Keratinocyte (primary cell): ENCODE measurements around the gene SH3BP1. TPM values are rescaled to one million over a fixed set of nuclear protein-coding genes. Genes with fewer than 3 reads are reported as not detected.
A peak's percentile ranks its signal among the peaks of the same experiment; 100 is the strongest.

Source experiments
- DNase-seq: peaks from one replicate; pipeline ENCODE4 v3.0.0-alpha.2; 2011; ENCODE audit warnings: low read depth, missing footprints, low spot score
- FAIRE-seq: peaks from 2 replicates; lab custom pipeline; 2011; peaks lifted over from hg19 to GRCh38; lab: Jason Lieb, UNC
- H2AFZ ChIP-seq: 2 replicates; pipeline ENCODE4 v1.6.0; 2012; ENCODE audit warnings: low read length, control low read depth, inconsistent platforms; ENCODE audit not compliant: control insufficient read depth
- H3K27ac ChIP-seq: 2 replicates; pipeline ENCODE4 v1.5.1; 2011; ENCODE audit warnings: low read length; ENCODE audit not compliant: control insufficient read depth, insufficient read depth
- H3K27me3 ChIP-seq: 3 replicates; pipeline ENCODE4 v1.6.0; 2011; ENCODE audit warnings: low read length; ENCODE audit not compliant: control insufficient read depth, insufficient read depth; ENCODE audit errors: extremely low read depth
- H3K36me3 ChIP-seq, 2 experiments: 2 replicates in 1 of 2; 3 replicates in 1 of 2; pipeline ENCODE4 v1.5.1; 2011; ENCODE audit warnings: low read length in 2 of 2, mild to moderate bottlenecking in 1 of 2; ENCODE audit not compliant: control insufficient read depth in 2 of 2, insufficient read depth in 2 of 2; ENCODE audit errors: extremely low read depth in 1 of 2
- H3K4me1 ChIP-seq: 3 replicates; pipeline ENCODE4 v1.5.1; 2011; ENCODE audit warnings: low read length; ENCODE audit not compliant: control insufficient read depth, insufficient read depth; ENCODE audit errors: extremely low read depth
- H3K4me2 ChIP-seq: 3 replicates; pipeline ENCODE4 v1.6.0; 2011; ENCODE audit warnings: low read depth, low read length; ENCODE audit not compliant: control insufficient read depth, insufficient read depth; ENCODE audit errors: extremely low read depth
- H3K4me3 ChIP-seq, 3 experiments: fragments of 200-600 bp in 1 of 3; sonication (generic) in 1 of 3; 2 replicates in 2 of 3; 3 replicates in 1 of 3; pipeline ENCODE4 v1.5.1; 2011 to 2016; ENCODE audit warnings: low read length in 3 of 3, mild to moderate bottlenecking in 3 of 3, control low read depth in 2 of 3, inconsistent platforms in 1 of 3, low read depth in 1 of 3, mixed read lengths in 1 of 3, mixed run types in 1 of 3, moderate library complexity in 1 of 3; ENCODE audit not compliant: control insufficient read depth in 2 of 3, insufficient read depth in 2 of 3; ENCODE audit errors: extremely low read depth in 1 of 3
- H3K79me2 ChIP-seq: 2 replicates; pipeline ENCODE4 v1.6.0; 2012; ENCODE audit warnings: low read length; ENCODE audit not compliant: control insufficient read depth, insufficient read depth
- H3K9ac ChIP-seq: 3 replicates; pipeline ENCODE4 v1.6.0; 2011; ENCODE audit warnings: low read length; ENCODE audit not compliant: control insufficient read depth, insufficient read depth; ENCODE audit errors: extremely low read depth
- H3K9me1 ChIP-seq: 3 replicates; pipeline ENCODE4 v1.6.0; 2011; ENCODE audit warnings: low read length; ENCODE audit not compliant: control insufficient read depth, insufficient read depth; ENCODE audit errors: extremely low read depth
- H3K9me3 ChIP-seq: 2 replicates; pipeline ENCODE4 v1.5.1; 2012; ENCODE audit warnings: low read depth, low read length; ENCODE audit not compliant: control insufficient read depth
- H4K20me1 ChIP-seq: 3 replicates; pipeline ENCODE4 v1.6.0; 2011; ENCODE audit warnings: low read length; ENCODE audit not compliant: control insufficient read depth, insufficient read depth; ENCODE audit errors: extremely low read depth
- CTCF ChIP-seq, 3 experiments: IDR thresholded peaks in 1 of 3; conservative IDR thresholded peaks in 1 of 3; optimal IDR thresholded peaks in 1 of 3; 2 replicates in 2 of 3; 3 replicates in 1 of 3; pipeline versions ENCODE3 to v1.5.1; 2011; ENCODE audit warnings: low read length in 3 of 3, mild to moderate bottlenecking in 3 of 3, moderate library complexity in 2 of 3, control low read depth in 1 of 3, inconsistent platforms in 1 of 3; ENCODE audit not compliant: insufficient read depth in 2 of 3; ENCODE audit errors: extremely low read depth in 1 of 3
- EZH2 ChIP-seq: IDR thresholded peaks from one replicate; pipeline ENCODE4 v1.6.1; 2012; ENCODE audit warnings: inconsistent platforms, mild to moderate bottlenecking, low read length, moderate library complexity
- dilution Hi-C: fragments of 300-500 bp; cut with MboI; formaldehyde crosslinking; loops from one replicate; pipeline ENCODE4 v1.7.0; 2020; ENCODE audit warnings: low sequenced_read_pairs; ENCODE audit not compliant: extremely low pct_ligation_motif_present
- polyA plus RNA-seq, 5 experiments: library from polyadenylated mRNA; depleted of rRNA in 3 of 5; stranded (reverse) in 3 of 5; stranded (forward) in 1 of 5; unstranded in 1 of 5; fragments of >200 nt; gene quantifications; 1 replicate in 1 of 5; 2 replicates in 3 of 5; 3 replicates in 1 of 5; pipeline versions ENCODE4 v1.2.1 to v1.2.3, GENCODE V29; 2011 to 2012; ENCODE audit warnings: missing spikeins in 2 of 5, low read depth in 1 of 5, low replicate concordance in 1 of 5

Gene SH3BP1
- polyA plus RNA-seq, 1 donor (not counting 4 experiments of a cell fraction or from before 2014, with no cell fraction given): 27.2 TPM

DNA sequence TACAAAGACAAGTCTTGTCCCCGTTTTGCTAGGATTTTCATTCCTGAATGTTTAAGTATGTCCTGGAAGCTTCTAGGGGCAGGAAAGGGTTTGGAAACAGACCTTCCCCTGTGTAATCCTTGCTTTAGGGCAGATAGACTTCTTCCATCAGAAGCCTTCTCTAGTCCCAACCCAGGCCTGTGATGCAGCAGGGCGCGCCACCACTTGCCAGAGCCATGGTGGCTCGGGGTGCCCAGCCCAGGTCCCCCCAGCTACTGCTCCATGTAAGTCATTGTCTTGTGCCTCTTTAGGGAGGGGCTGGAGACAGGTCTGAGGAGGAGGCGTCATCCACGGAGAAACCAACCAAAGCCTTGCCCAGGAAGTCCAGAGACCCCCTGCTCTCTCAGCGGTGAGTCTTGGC lies 50.9 kb downstream of the SH3BP1 start:
- DNase-seq (no peak), FAIRE-seq (peak; percentile 17)
- Histone ChIP-seq H3K36me3 (peaks cover 13 to 28% of the 10 kb centered on the region in 2 experiments), H2AFZ (no peak overlapping the region), H3K27ac (peak overlapping the region; percentile 58), H3K9me3 (no peaks in the 10 kb centered on the region), H3K4me3 (peak overlapping the region in 1 of 3 experiments; percentile 29), H3K9me1 (peaks cover 2% of the 10 kb centered on the region), H3K79me2 (peaks cover 11% of the 10 kb centered on the region), H3K27me3 (no peaks in the 10 kb centered on the region), H3K4me1 (peaks cover 45% of the 10 kb centered on the region), H3K4me2 (peak overlapping the region; percentile 31), H3K9ac (peak overlapping the region; percentile 58), H4K20me1 (peaks cover 7% of the 10 kb centered on the region)
- no peak for TF ChIP-seq CTCF (optimal IDR thresholded peaks at IDR 0.05 in 1 of 3, IDR thresholded peaks at IDR 0.05 in 1 of 3, conservative IDR thresholded peaks at IDR 0.05 in 1 of 3; ENCODE audit: extremely low read depth in 1 of 3, insufficient read depth in 2 of 3, low read length in 3 of 3)
- no peak for TF ChIP-seq EZH2
- dilution Hi-C loops: no loop called here

GRCh38 chr22:37690901-37691504 lies 51.5 kb downstream of the SH3BP1 start:
- Histone ChIP-seq H4K20me1 (peaks cover 7% of the 10 kb centered on the region), H3K4me2 (peak overlapping the region; percentile 31), H3K4me3 (no peak overlapping the region), H3K4me1 (peaks cover 39% of the 10 kb centered on the region), H2AFZ (no peak overlapping the region), H3K36me3 (peaks cover 13 to 28% of the 10 kb centered on the region in 2 experiments), H3K27ac (peak overlapping the region; percentile 58), H3K27me3 (no peaks in the 10 kb centered on the region), H3K9ac (peak overlapping the region; percentile 58), H3K79me2 (peaks cover 11% of the 10 kb centered on the region), H3K9me1 (peaks cover 2% of the 10 kb centered on the region), H3K9me3 (no peaks in the 10 kb centered on the region)
- dilution Hi-C loops: no loop called here
- peak; percentile 96 for FAIRE-seq
- DNase-seq: peak; percentile 57
- TF ChIP-seq EZH2 (no peak), CTCF (optimal IDR thresholded peaks at IDR 0.05 in 1 of 3, IDR thresholded peaks at IDR 0.05 in 1 of 3, conservative IDR thresholded peaks at IDR 0.05 in 1 of 3; ENCODE audit: extremely low read depth in 1 of 3, insufficient read depth in 2 of 3, low read length in 3 of 3) (no peak)
